Mucosa of descending colon (tissue), 3 donors: ENCODE results near the gene UGT1A9. TPM values are rescaled to one million over a fixed set of nuclear protein-coding genes. Genes with fewer than 3 reads are reported as not detected.
A peak's percentile ranks its signal among the peaks of the same experiment; 100 is the strongest.

Experiments used
- ATAC-seq: fragments of 200-7000 bp; cut with Tn5 transposase; one replicate; pipeline ENCODE4 v1.9.1; 2020; ENCODE audit warnings: mild to moderate bottlenecking, moderate library complexity
- DNase-seq, 3 donors: peaks; one replicate each; pipeline ENCODE4 v3.0.0-alpha.2; 2020
- H3K36me3 ChIP-seq: fragments of 200-600 bp; one replicate; pipeline ENCODE4 v1.8.0; 2021; ENCODE audit warnings: low read depth, mild to moderate bottlenecking
- H3K4me1 ChIP-seq: fragments of 200-600 bp; one replicate; pipeline ENCODE4 v1.8.0; 2021; ENCODE audit warnings: low read depth, mild to moderate bottlenecking
- H3K4me3 ChIP-seq: fragments of 200-600 bp; one replicate; pipeline ENCODE4 v1.8.0; 2021; ENCODE audit warnings: mild to moderate bottlenecking
- H3K9me3 ChIP-seq: fragments of 200-600 bp; one replicate; pipeline ENCODE4 v1.8.0; 2021; ENCODE audit warnings: mild to moderate bottlenecking
- CTCF ChIP-seq: fragments of 200-600 bp; IDR thresholded peaks from one replicate; pipeline ENCODE4 v1.8.0; 2022; ENCODE audit warnings: antibody characterized with exemption, mild to moderate bottlenecking
- intact Hi-C, 2 donors: fragments of 100-400 bp; cut with DNase I in 1 of 2; cut with micrococcal nuclease in 1 of 2; formaldehyde crosslinking; loops; one replicate each; pipeline versions ENCODE4 v1.11.0 to v1.11.1; 2022; cut with DNase I, micrococcal nuclease
- total RNA-seq, 3 donors: library from RNA; stranded (reverse); fragmentation: NEBNext Ultra II Directional in 2 of 3; extraction: Animal tissue kit (Norgen Biotek cat#: 25700) in 2 of 3; gene quantifications; one replicate each; pipeline versions ENCODE4 v1.2.1 to v1.2.4, GENCODE V29; 2021 to 2023
- donor health status: DM: no; HTN: no; CAD: no; lungs with moderate emphysema.
- donor health status: DM: no; HTN: no; CAD: no.
- donor health status: DM: no; HTN: yes; CAD: no.

Gene UGT1A9
- total RNA-seq, 3 donors from 2014 or later = 3.6 to 11.4 (median 4.0) TPM

- no peak for TF ChIP-seq CTCF
- Histone ChIP-seq H3K36me3 (no peaks in the 10 kb centered on the region), H3K9me3 (peaks cover 2% of the 10 kb centered on the region), H3K4me1 (no peaks in the 10 kb centered on the region), H3K4me3 (no peak overlapping the region)
- ATAC-seq = no peak
- no peak for DNase-seq
- intact Hi-C loops = no loop called here
Measured at GRCh38 chr2:233779722-233780121, 108.0 kb downstream of the UGT1A9 start.

DNA sequence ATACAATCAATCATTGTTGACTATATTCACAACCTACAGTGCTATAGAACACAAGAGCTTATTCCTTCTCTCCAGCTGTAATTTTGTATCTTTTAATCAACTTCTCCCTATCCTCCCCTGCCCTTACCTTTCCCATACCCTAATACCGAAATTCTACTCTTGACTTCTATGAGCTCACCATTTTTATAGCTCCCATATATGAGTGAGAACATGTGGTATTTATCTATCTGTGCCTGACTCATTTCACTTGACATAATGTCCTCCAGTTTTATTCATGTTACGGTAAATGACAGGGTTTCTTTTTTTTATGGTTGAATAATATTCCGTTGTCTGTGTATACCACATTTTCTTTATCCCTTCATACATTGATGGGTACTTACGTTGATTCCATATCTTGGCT is 109.1 kb downstream of the UGT1A9 start:
- no peak overlapping the region for H3K4me3 ChIP-seq
- intact Hi-C loops = no loop called here
- H3K36me3 ChIP-seq = no peaks in the 10 kb centered on the region
- no peak for TF ChIP-seq CTCF
- peak; percentile 32 for ATAC-seq
- no peaks in the 10 kb centered on the region for H3K9me3 ChIP-seq
- H3K4me1 ChIP-seq = no peaks in the 10 kb centered on the region
- no peak for DNase-seq

DNA sequence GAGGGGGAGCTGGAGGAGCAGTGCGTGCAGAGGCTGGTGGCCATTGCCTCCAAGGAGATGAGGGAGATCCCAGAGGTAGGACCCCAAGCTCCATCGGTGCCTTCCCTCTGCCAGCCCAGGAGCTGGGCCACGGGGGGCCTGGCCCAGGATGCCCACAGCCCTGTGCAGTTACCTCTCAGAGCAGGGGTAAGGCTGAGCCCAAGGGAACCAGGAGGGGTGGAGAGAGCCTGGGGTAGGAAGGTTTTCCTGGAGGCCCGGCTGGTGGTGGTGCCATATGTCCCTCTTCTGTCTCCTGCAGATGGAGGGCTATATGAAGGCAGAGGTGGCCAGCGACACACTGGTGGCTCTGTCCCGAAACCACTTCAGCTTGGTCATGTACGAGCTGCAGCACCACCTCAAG is 117.9 kb downstream of the UGT1A9 start:
- Histone ChIP-seq H3K4me3 (no peak overlapping the region), H3K4me1 (no peaks in the 10 kb centered on the region), H3K36me3 (no peaks in the 10 kb centered on the region), H3K9me3 (no peaks in the 10 kb centered on the region)
- intact Hi-C loops = no loop called here
- DNase-seq = no peak
- no peak for TF ChIP-seq CTCF
- no peak for ATAC-seq

DNA sequence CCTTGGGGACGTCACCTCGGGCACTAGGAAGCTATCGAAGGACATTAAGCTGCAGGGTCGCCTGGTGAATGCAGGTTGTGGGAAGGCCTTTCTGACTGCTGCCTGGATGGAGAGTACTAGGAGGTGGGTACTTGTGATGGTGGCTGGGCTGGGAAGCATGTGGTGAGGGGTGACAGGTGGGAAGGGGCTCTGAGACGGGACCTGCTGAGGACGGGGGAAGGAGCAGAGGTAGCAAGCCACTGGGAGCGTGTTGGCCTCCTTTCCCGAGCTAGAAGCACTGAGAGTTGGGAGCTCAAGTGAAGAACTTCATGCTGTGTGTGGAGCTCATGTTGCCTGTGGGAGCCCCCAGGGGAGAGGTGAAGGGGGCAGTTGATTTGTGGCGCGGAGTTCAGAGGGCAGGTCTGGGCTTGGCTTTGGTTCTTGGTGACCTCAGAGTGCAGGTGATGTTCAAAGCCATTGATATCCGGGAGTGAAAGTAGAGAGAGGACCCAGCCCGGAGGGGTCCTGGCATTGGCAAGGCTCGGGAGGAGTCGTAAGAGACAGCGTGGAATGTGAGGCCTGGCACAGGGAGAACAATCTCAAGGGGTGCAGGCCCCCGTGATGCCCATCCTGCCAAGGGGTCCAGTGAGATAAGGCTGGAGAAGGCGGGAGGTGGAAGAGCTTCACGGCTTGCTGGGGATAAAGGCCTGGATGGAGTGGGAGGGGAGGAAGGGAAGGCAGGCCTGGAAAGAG is 119.6 kb downstream of the UGT1A9 start:
- ATAC-seq (no peak), DNase-seq (no peak)
- Histone ChIP-seq H3K4me1 (no peaks in the 10 kb centered on the region), H3K4me3 (no peak overlapping the region), H3K36me3 (no peaks in the 10 kb centered on the region), H3K9me3 (no peaks in the 10 kb centered on the region)
- intact Hi-C loops = no loop called here
- no peak for TF ChIP-seq CTCF

GRCh38 chr2:233791883-233792329 is 120.2 kb downstream of the UGT1A9 start:
- ATAC-seq (no peak), DNase-seq (no peak)
- H3K4me1 ChIP-seq = no peaks in the 10 kb centered on the region
- H3K9me3 ChIP-seq = no peaks in the 10 kb centered on the region
- no peak for TF ChIP-seq CTCF
- intact Hi-C loops = no loop called here
- H3K4me3 ChIP-seq = no peak overlapping the region
- no peaks in the 10 kb centered on the region for H3K36me3 ChIP-seq
